GM12892 (cell line): ENCODE results near the gene LEFTY2.

ENCODE experiments used
- POLR2A ChIP-seq: IDR thresholded peaks from 2 replicates; pipeline ENCODE4 v1.6.1; 2011; ENCODE audit warnings: low read depth, low read length, control low read depth
- POLR2AphosphoS5 ChIP-seq: IDR thresholded peaks from 2 replicates; pipeline ENCODE4 v1.6.1; 2011; ENCODE audit warnings: low read depth, low read length, control low read depth

DNA sequence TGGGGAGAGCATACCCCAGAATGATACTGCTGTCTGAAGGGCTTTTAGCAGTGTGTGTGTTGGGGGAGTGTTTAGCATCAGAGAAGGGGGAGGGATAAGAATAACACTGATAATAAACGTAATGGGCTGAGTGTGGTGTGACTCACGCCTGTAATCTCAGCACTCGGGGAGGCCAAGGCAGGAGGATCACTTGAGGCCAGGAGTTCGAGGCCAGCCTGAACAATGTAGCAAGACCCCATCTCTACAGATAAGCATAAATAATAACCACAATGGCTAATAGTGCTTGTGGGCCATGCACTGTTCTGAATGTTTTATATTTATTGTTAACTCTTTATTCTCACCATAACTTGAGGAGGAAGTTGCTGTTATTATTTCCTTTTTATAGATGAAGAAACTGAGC, 2.6 kb upstream of the LEFTY2 start:
- no peak for TF ChIP-seq POLR2A
- TF ChIP-seq POLR2AphosphoS5 = no peak
